GM18909 (cell line): Measurements from ENCODE around the gene LDB2.
"Not testable (repeated sequence)": the region's sequence is repeated elsewhere in the genome, so short reads cannot be mapped to it uniquely, and the experiment has no call there.

Experiments used
- ATAC-seq: cut with Tn5 transposase; IDR thresholded peaks from one replicate; pipeline ENCODE4 v1.9.1; 2021; ENCODE audit warnings: mild to moderate bottlenecking; ENCODE audit not compliant: unreplicated experiment, poor library complexity

The LDB2 gene

GRCh38 chr4:16897991-16898827 is at the start of gene LDB2:
TSS of gene LDB2 (minus strand) at chr4:16898645.
- ATAC-seq = no peak

GRCh38 chr4:16942491-16942890 is 44.0 kb upstream of the LDB2 start:
- no peak for ATAC-seq

GRCh38 chr4:16939178-16939577 is 40.7 kb upstream of the LDB2 start:
- ATAC-seq = no peak

- no peak for ATAC-seq
Measured at GRCh38 chr4:16938512-16939040, 40.1 kb upstream of the LDB2 start.

- no peak for ATAC-seq
Measured at GRCh38 chr4:16931339-16932305, 33.2 kb upstream of the LDB2 start.

- ATAC-seq = no peak
Measured at GRCh38 chr4:16926214-16926613, 27.8 kb upstream of the LDB2 start.

- ATAC-seq = not testable (repeated sequence)
Measured at GRCh38 chr4:16918716-16919115, 20.3 kb upstream of the LDB2 start.

GRCh38 chr4:16916719-16917337 is 18.4 kb upstream of the LDB2 start:
- peak; percentile 100 for ATAC-seq

GRCh38 chr4:16916031-16916430 is 17.6 kb upstream of the LDB2 start:
- no peak for ATAC-seq

GRCh38 chr4:16914208-16914607 is 15.8 kb upstream of the LDB2 start:
- no peak for ATAC-seq

GRCh38 chr4:16912896-16913295 is 14.5 kb upstream of the LDB2 start:
- ATAC-seq = no peak

GRCh38 chr4:16909281-16909680 is 10.8 kb upstream of the LDB2 start:
- no peak for ATAC-seq

- ATAC-seq = no peak
Measured at GRCh38 chr4:16908377-16909021, 10.1 kb upstream of the LDB2 start.

- ATAC-seq = no peak
Measured at GRCh38 chr4:16900325-16900724, 1.9 kb upstream of the LDB2 start.

- no peak for ATAC-seq
Measured at GRCh38 chr4:16896881-16897750, 1.3 kb downstream of the LDB2 start.

GRCh38 chr4:16894406-16894805 is 4.0 kb downstream of the LDB2 start:
- no peak for ATAC-seq

- ATAC-seq = no peak
Measured at GRCh38 chr4:16893141-16893651, 5.2 kb downstream of the LDB2 start.

- no peak for ATAC-seq
Measured at GRCh38 chr4:16890651-16891050, 7.8 kb downstream of the LDB2 start.

GRCh38 chr4:16889945-16890344 is 8.5 kb downstream of the LDB2 start:
- ATAC-seq = no peak
